Activated naive CD4-positive, alpha-beta T cell treated with anti-CD3 and anti-CD28 coated beads, Interleukin-2, amount 50 U/mL, for 72 hours (primary cell): ENCODE measurements around the gene LMF2. TPM values are rescaled to one million over a fixed set of nuclear protein-coding genes. Genes with fewer than 3 reads are reported as not detected.

Experiments
- ATAC-seq, 2 donors: fragments of 150-1000 bp; cut with Tn5 transposase; 2 replicates each; pipeline ENCODE4 v1.10.0; 2021; ENCODE audit warnings: mild to moderate bottlenecking in 2 of 2, moderate library complexity in 2 of 2
- DNase-seq, 2 donors: peaks; one replicate each; pipeline ENCODE4 v3.0.0; 2021 to 2022; ENCODE audit warnings: low spot score in 2 of 2
- H3K27ac Mint-ChIP-seq, 2 donors: one replicate each; pipeline ENCODE4 v1.8.0; 2022; ENCODE audit warnings: mild to moderate bottlenecking in 2 of 2, mixed read lengths in 2 of 2
- H3K36me3 Mint-ChIP-seq, 2 donors: one replicate each; pipeline ENCODE4 v1.8.0; 2022; ENCODE audit warnings: mixed read lengths in 2 of 2
- H3K9me3 Mint-ChIP-seq, 2 donors: one replicate each; pipeline ENCODE4 v1.8.0; 2022; ENCODE audit warnings: mixed read lengths in 2 of 2
- total RNA-seq, 2 donors: library from RNA; stranded (reverse); gene quantifications; one replicate each; pipeline ENCODE4 v1.2.3, GENCODE V29; 2022

The LMF2 gene
- total RNA-seq, 2 donors from 2014 or later, result 54.2 to 76.7 TPM

- H3K27ac Mint-ChIP-seq, result peak overlapping the region; percentile 57 to 72
- DNase-seq (no peak), ATAC-seq (no peak)
- peaks cover 15 to 42% of the 10 kb centered on the region in 2 donors for H3K36me3 Mint-ChIP-seq
- no peaks in the 10 kb centered on the region for H3K9me3 Mint-ChIP-seq
These were observed 21.3 kb upstream of the LMF2 start for GRCh38 chr22:50528682-50529415.

- peak overlapping the region; percentile 78 to 81 for H3K27ac Mint-ChIP-seq
- no peak for DNase-seq
- H3K9me3 Mint-ChIP-seq, result no peaks in the 10 kb centered on the region
- no peak for ATAC-seq
- H3K36me3 Mint-ChIP-seq, result peaks cover 12 to 38% of the 10 kb centered on the region in 2 donors
These were observed 20.6 kb upstream of the LMF2 start for GRCh38 chr22:50527921-50528681.

- no peaks in the 10 kb centered on the region for H3K9me3 Mint-ChIP-seq
- peaks cover 12 to 31% of the 10 kb centered on the region in 2 donors for H3K36me3 Mint-ChIP-seq
- ATAC-seq (peak; percentile 4 to 16), DNase-seq (peak in 1 of 2 donors; percentile 59)
- peak overlapping the region; percentile 78 to 87 for H3K27ac Mint-ChIP-seq
These were observed 19.6 kb upstream of the LMF2 start for GRCh38 chr22:50526834-50527801.

- ATAC-seq, result peak; percentile 54 to 65
- Mint-ChIP-seq H3K36me3 (peaks cover 11 to 31% of the 10 kb centered on the region in 2 donors), H3K27ac (peak overlapping the region in 1 of 2 donors; percentile 78), H3K9me3 (no peaks in the 10 kb centered on the region)
- DNase-seq, result peak; percentile 87 to 92
These were observed 18.8 kb upstream of the LMF2 start for GRCh38 chr22:50526108-50526833.

GRCh38 chr22:50525858-50526107, 18.3 kb upstream of the LMF2 start:
- Mint-ChIP-seq H3K36me3 (peaks cover 7 to 31% of the 10 kb centered on the region in 2 donors), H3K9me3 (no peaks in the 10 kb centered on the region), H3K27ac (peak overlapping the region; percentile 86 to 92)
- DNase-seq (no peak), ATAC-seq (no peak)

GRCh38 chr22:50525104-50525857, 17.8 kb upstream of the LMF2 start, which contains the start of gene SCO2:
Gene SCO2, minus strand, starts transcription at chr22:50525598. Its CDS starts 1,187 bp downstream, at chr22:50524411.
- peak within 1 kb of the TSS; percentile 92 to 99 for H3K27ac Mint-ChIP-seq
- ATAC-seq (peak; percentile 61 to 62), DNase-seq (peak; percentile 98 to 99)

GRCh38 chr22:50524676-50525103, 17.2 kb upstream of the LMF2 start:
- peak overlapping the region; percentile 92 to 99 for H3K27ac Mint-ChIP-seq
- no peak for ATAC-seq
- DNase-seq, result no peak
- no peaks in the 10 kb centered on the region for H3K9me3 Mint-ChIP-seq
- peaks cover 7 to 34% of the 10 kb centered on the region in 2 donors for H3K36me3 Mint-ChIP-seq

More at GRCh38 chr22:50525104-50525857, 17.8 kb upstream of the LMF2 start, which contains the start of gene SCO2:
- Mint-ChIP-seq H3K9me3 (no peaks in the 10 kb centered on the region), H3K36me3 (peaks cover 7 to 31% of the 10 kb centered on the region in 2 donors)

GRCh38 chr22:50523806-50524675, 16.5 kb upstream of the LMF2 start:
- no peaks in the 10 kb centered on the region for H3K9me3 Mint-ChIP-seq

GRCh38 chr22:50523458-50523805, 15.9 kb upstream of the LMF2 start:
- H3K27ac Mint-ChIP-seq, result peak overlapping the region; percentile 82 to 92
- H3K9me3 Mint-ChIP-seq, result no peaks in the 10 kb centered on the region
- H3K36me3 Mint-ChIP-seq, result peaks cover 7 to 34% of the 10 kb centered on the region in 2 donors
- no peak for ATAC-seq
- no peak for DNase-seq

More at GRCh38 chr22:50523806-50524675, 16.5 kb upstream of the LMF2 start:
- Mint-ChIP-seq H3K27ac (peak overlapping the region; percentile 92 to 99), H3K36me3 (peaks cover 7 to 38% of the 10 kb centered on the region in 2 donors)
- ATAC-seq (no peak), DNase-seq (no peak)

- Mint-ChIP-seq H3K27ac (peak overlapping the region; percentile 82 to 92), H3K9me3 (no peaks in the 10 kb centered on the region), H3K36me3 (peaks cover 7 to 29% of the 10 kb centered on the region in 2 donors)
- DNase-seq, result no peak
- no peak for ATAC-seq
These were observed 15.4 kb upstream of the LMF2 start for GRCh38 chr22:50522806-50523438.

- DNase-seq (no peak), ATAC-seq (no peak)
- Mint-ChIP-seq H3K36me3 (peaks cover 7 to 22% of the 10 kb centered on the region in 2 donors), H3K27ac (no peak overlapping the region), H3K9me3 (no peaks in the 10 kb centered on the region)
These were observed 14.8 kb upstream of the LMF2 start for GRCh38 chr22:50522208-50522805.

GRCh38 chr22:50521710-50522109, 14.2 kb upstream of the LMF2 start:
- ATAC-seq, result no peak
- no peak for DNase-seq
- H3K27ac Mint-ChIP-seq, result no peak overlapping the region
- H3K9me3 Mint-ChIP-seq, result no peaks in the 10 kb centered on the region
- peaks cover 7 to 16% of the 10 kb centered on the region in 2 donors for H3K36me3 Mint-ChIP-seq

- H3K36me3 Mint-ChIP-seq, result peaks cover 7 to 19% of the 10 kb centered on the region in 2 donors
- ATAC-seq, result no peak
These were observed 13.4 kb upstream of the LMF2 start for GRCh38 chr22:50520826-50521453.

More at GRCh38 chr22:50520826-50521453, 13.4 kb upstream of the LMF2 start:
- DNase-seq, result no peak
- no peak overlapping the region for H3K27ac Mint-ChIP-seq
- H3K9me3 Mint-ChIP-seq, result no peaks in the 10 kb centered on the region
